Activated naive CD8-positive, alpha-beta T cell treated with anti-CD3 and anti-CD28 coated beads, Interleukin-2, amount 10 ng/mL, durations not matched to agents 7 days and 5 days (primary cell): ENCODE data around the gene KMO. TPM values are rescaled to one million over a fixed set of nuclear protein-coding genes. Genes with fewer than 3 reads are reported as not detected.

Experiments used
- ATAC-seq: fragments of 150-1000 bp; cut with Tn5 transposase; one replicate; pipeline ENCODE4 v1.10.0; 2021; ENCODE audit warnings: low read depth, moderate library complexity
- POLR2A ChIA-PET: fragments of 350-600 bp; sonication (Branson Sonifier 250); formaldehyde crosslinking; loops from one replicate; lab custom pipeline; 2021; ENCODE audit warnings: antibody characterized with exemption; lab: Charles Lee
- DNase-seq: peaks from one replicate; pipeline ENCODE4 v3.0.0; 2021
- H3K27ac Mint-ChIP-seq: one replicate; pipeline ENCODE4 v1.8.0; 2022; ENCODE audit warnings: mild to moderate bottlenecking, mixed read lengths
- H3K27me3 Mint-ChIP-seq: one replicate; pipeline ENCODE4 v1.8.0; 2022; ENCODE audit warnings: mild to moderate bottlenecking, moderate library complexity, mixed read lengths
- H3K36me3 Mint-ChIP-seq: one replicate; pipeline ENCODE4 v1.8.0; 2021; ENCODE audit warnings: mild to moderate bottlenecking, mixed read lengths
- H3K4me1 Mint-ChIP-seq: one replicate; pipeline ENCODE4 v1.8.0; 2021; ENCODE audit warnings: mixed read lengths
- H3K4me3 Mint-ChIP-seq: one replicate; pipeline ENCODE4 v1.8.0; 2022; ENCODE audit warnings: mild to moderate bottlenecking, moderate library complexity, mixed read lengths
- H3K9me3 Mint-ChIP-seq: one replicate; pipeline ENCODE4 v1.8.0; 2021; ENCODE audit warnings: mixed read lengths
- total RNA-seq, 2 experiments: library from RNA; stranded (reverse); gene quantifications; one replicate each; pipeline ENCODE4 v1.2.3, GENCODE V29; 2021

The KMO gene
- total RNA-seq, 2 experiments from 2014 or later = 0.25 TPM; not detected in 1

DNA sequence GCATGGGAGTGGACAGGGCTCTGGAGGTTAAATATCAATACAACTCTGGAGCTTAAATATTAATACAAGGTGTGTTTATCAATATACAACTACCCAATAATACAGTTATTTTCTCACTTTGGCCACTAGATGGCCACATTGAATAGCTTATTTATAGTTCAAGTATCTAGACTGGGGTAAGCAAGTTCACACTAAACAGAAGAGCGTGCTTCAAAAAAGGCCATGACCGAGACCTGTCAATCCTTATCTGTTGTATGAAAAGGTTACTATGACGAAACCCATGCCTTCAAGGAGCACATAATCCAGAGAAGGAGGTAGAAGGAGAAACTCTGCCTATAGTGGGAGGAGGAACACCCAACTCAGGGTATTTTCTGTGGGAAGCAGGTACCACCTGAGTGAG is 78.9 kb downstream of the KMO start:
- POLR2A ChIA-PET = interaction anchor here (0.5 to 1.5 kb wide), 3 partner anchors 26 to 238 kb away, joined by 3 to 4 read pairs (median 4); partner anchors contain the start of genes CHML, EXO1 and OPN3
- Mint-ChIP-seq H3K4me3 (no peak overlapping the region), H3K9me3 (no peaks in the 10 kb centered on the region), H3K36me3 (no peaks in the 10 kb centered on the region), H3K4me1 (peaks cover 4% of the 10 kb centered on the region), H3K27ac (no peak overlapping the region), H3K27me3 (no peaks in the 10 kb centered on the region)
- ATAC-seq (peak; percentile 81), DNase-seq (no peak)

DNA sequence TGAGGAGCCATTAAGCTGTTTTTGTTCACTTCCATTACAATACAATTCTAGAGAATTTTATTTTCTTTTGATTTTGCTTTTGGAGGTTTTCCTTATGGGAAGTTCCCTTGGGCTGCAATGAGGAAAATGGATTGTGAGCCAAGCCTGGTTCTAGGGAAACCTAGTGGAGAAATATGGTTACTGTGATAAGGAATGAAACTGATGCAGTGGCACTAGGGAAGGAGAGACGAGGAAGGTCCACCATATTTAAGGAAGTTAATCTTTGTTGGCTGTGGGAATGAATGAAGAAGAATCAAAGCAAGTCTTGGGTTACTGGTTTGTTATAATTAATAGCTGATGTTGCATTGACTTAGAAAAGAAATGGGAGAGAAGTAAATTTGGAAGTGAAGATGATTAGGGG is 79.6 kb downstream of the KMO start:
- H3K27ac Mint-ChIP-seq = no peak overlapping the region
- ATAC-seq (no peak), DNase-seq (no peak)
- no peaks in the 10 kb centered on the region for H3K9me3 Mint-ChIP-seq
- H3K4me1 Mint-ChIP-seq = peaks cover 4% of the 10 kb centered on the region
- no peak overlapping the region for H3K4me3 Mint-ChIP-seq
- no peaks in the 10 kb centered on the region for H3K36me3 Mint-ChIP-seq
- H3K27me3 Mint-ChIP-seq = no peaks in the 10 kb centered on the region
- POLR2A ChIA-PET = interaction anchor here (1.5 kb wide), 1 partner anchor 237 kb away, joined by 3 read pairs; the partner anchor contains the start of gene EXO1

DNA sequence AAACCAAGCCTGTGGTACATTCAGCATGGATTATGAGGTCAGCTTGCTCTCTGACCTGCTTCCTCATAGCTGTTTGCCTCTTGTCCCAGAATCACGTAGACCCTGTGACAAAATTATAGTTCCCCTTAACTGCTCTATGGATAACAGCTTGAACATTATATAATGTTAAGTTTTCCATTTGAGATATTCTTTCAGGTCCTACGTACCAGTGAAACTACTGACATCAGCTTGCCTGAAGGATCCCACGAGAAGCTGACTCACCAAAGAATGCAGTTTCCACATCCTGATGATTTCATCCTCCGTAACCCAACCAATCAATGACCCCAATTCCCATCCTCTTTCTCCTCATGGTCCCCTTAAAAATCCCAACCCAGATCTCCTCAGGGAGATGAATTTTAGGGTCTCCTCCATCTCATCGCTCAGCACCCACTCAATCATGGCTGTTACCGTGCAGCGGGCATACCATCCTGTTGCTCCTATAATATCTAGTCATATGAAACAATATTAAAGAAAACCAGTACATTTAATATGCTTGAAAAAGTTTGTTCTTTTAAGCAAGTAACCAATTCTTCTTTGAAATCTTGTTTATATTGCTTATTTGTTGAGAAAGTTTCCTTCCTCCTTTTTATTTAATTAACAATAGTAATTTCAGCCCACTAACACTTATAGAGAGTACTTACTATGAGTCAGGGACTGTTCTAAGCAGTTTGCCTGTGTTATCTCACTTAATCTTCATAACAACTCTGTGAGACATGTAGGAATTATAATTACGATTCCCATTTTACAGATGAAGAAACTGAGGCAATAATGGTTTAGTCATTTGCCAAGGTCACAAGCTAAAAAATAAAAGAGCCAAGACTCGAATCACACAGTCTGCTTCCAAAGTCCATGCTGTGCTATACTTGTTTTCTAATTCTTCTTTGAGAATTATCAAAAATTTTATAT is 80.6 kb downstream of the KMO start:
- no peak for ATAC-seq
- DNase-seq = no peak
- no peak overlapping the region for H3K27ac Mint-ChIP-seq

DNA sequence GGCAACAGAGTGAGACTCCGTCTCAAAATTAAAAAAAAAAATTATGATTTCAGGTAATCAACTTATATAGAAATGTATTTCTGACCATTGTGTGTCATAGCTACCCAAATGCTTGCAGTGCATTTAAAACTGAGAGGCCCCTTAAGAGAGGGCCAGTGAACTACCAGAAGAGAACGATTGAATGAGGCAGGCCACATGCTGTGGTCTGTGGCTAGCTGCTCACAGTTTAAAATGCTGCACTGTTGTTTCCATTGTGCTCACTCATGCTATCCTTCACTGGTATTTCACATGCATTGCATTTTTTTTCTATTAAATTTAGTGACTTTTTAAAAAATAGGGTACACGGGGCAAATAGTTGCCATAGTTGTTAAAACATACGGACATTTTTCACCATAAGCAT is 82.0 kb downstream of the KMO start:
- H3K27me3 Mint-ChIP-seq = no peaks in the 10 kb centered on the region
- no peak for DNase-seq
- POLR2A ChIA-PET = no interaction called here
- H3K4me1 Mint-ChIP-seq = peaks cover 4% of the 10 kb centered on the region
- peaks cover 1% of the 10 kb centered on the region for H3K36me3 Mint-ChIP-seq
- H3K4me3 Mint-ChIP-seq = no peak overlapping the region
- no peak overlapping the region for H3K27ac Mint-ChIP-seq
- ATAC-seq = peak; percentile 42
- H3K9me3 Mint-ChIP-seq = no peaks in the 10 kb centered on the region

More for the DNA sequence above, 80.6 kb downstream of the KMO start:
- Mint-ChIP-seq H3K27me3 (no peaks in the 10 kb centered on the region), H3K4me3 (no peak overlapping the region), H3K4me1 (peaks cover 4% of the 10 kb centered on the region), H3K36me3 (peaks cover 1% of the 10 kb centered on the region), H3K9me3 (no peaks in the 10 kb centered on the region)
- POLR2A ChIA-PET = no interaction called here

DNA sequence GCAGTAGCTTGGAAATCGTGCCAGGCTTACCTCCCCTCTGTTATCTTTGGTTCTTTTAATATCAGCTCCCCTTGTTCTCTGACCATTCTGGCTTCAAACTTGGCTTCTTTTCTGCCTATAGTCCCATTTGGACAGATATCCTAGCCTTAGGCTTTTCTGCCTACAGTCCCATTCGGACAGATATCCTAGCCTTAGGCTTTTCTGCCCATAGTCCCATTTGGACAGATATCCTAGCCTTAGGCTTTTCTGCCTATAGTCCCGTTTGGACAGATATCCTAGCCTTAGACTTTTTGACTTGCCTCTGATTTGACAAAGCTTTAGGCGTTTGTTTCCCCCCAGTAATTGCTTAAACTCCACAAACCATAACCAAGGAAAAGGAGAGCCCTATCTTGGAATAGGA is 82.4 kb downstream of the KMO start:
- H3K9me3 Mint-ChIP-seq = no peaks in the 10 kb centered on the region
- DNase-seq (no peak), ATAC-seq (no peak)
- H3K4me3 Mint-ChIP-seq = no peak overlapping the region
- POLR2A ChIA-PET = no interaction called here
- no peak overlapping the region for H3K27ac Mint-ChIP-seq
- H3K27me3 Mint-ChIP-seq = no peaks in the 10 kb centered on the region
- H3K36me3 Mint-ChIP-seq = peaks cover 1% of the 10 kb centered on the region
- peaks cover 4% of the 10 kb centered on the region for H3K4me1 Mint-ChIP-seq

DNA sequence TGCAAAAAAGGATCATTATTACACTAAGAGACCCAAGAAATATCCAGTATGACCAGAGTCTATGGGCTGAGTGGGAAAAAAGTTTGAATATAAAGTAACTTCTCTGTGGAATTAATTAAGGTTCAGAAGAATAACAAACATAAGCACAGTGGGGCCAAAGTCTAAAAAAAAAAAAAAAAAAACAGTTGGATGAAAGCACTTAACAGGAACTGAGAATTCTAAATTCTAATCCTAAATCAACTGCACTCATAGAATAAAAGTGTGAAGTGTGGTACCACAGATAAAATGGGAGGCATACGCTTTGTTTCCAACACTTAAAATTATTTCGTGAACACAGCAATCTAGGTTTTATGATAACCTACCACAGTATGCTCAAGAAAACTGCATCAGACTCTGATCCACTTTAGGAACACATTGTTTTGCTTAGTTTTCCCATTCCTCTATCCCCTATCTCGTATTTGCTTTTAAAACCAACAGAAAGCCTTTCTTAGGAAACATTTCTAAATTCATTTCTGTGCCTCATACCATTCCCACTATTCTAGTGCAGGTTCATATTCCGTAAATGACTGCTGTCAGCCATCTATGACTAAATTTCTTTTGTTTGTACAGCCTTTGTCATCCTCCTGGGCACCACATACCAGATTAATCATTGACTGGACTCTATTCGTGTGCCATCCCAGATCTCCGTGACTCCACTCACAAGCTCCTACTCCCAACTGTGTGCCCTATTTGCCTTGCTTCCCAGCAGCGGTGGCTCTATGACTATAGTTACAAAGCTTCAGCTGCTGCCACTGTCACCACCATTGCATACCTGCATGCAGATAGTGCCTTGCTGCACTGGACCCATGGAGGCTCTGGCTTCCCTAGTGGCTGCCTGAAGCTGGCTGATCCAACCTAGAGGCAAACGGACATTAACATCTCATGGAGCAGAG is 83.1 kb downstream of the KMO start:
- Mint-ChIP-seq H3K27ac (no peak overlapping the region), H3K9me3 (no peaks in the 10 kb centered on the region), H3K27me3 (no peaks in the 10 kb centered on the region), H3K4me1 (peaks cover 4% of the 10 kb centered on the region), H3K4me3 (no peak overlapping the region), H3K36me3 (peaks cover 1% of the 10 kb centered on the region)
- ATAC-seq (no peak), DNase-seq (no peak)
- POLR2A ChIA-PET = no interaction called here

DNA sequence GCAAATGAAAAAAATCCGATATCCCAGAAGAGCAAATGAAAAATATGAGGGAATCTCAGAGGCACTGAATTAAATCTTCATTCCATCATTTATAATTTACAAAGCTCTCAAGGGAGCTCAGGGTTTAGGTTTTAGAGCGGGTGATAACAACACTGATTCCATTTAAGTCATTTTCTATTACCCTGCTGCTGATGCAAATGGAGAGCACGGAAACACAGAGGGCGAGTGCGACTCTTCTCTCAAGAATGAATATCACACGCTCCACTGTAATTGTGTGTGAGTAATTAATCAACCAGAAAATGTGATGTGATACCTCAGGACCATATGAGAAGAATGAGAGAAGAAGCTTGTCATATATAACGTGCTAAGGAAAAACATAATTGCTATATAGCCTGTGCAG is 85.2 kb downstream of the KMO start:
- ATAC-seq = no peak
- H3K4me3 Mint-ChIP-seq = no peak overlapping the region
- no peaks in the 10 kb centered on the region for H3K27me3 Mint-ChIP-seq
- peaks cover 4% of the 10 kb centered on the region for H3K4me1 Mint-ChIP-seq
- no peaks in the 10 kb centered on the region for H3K9me3 Mint-ChIP-seq
- POLR2A ChIA-PET = no interaction called here
- H3K27ac Mint-ChIP-seq = no peak overlapping the region
- H3K36me3 Mint-ChIP-seq = peaks cover 7% of the 10 kb centered on the region
- no peak for DNase-seq

DNA sequence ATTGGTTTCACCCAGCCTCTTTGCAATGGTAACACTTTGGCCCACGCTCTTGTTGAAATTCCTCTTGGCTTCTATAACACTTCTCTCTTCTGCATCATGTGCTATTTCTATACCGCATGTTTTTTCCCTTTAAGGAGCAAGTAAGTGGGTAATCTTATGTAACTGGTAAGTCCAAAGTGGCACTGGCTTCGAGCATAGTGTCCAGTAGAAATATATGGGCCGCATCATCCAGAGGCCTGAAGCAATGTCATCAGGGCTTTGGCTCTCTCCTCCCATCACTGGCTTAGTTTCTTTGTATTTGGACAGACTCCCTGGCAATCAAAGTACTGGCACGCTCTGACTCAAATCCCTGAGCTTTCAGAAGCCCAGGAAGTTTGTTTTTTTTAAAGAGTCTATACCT is 90.5 kb downstream of the KMO start:
- H3K27ac Mint-ChIP-seq = no peak overlapping the region
- no peak for DNase-seq
- H3K36me3 Mint-ChIP-seq = peaks cover 11% of the 10 kb centered on the region
- no peak for ATAC-seq
- no peak overlapping the region for H3K4me3 Mint-ChIP-seq
- POLR2A ChIA-PET = no interaction called here
- peaks cover 5% of the 10 kb centered on the region for H3K4me1 Mint-ChIP-seq
- no peaks in the 10 kb centered on the region for H3K9me3 Mint-ChIP-seq
- H3K27me3 Mint-ChIP-seq = no peaks in the 10 kb centered on the region

DNA sequence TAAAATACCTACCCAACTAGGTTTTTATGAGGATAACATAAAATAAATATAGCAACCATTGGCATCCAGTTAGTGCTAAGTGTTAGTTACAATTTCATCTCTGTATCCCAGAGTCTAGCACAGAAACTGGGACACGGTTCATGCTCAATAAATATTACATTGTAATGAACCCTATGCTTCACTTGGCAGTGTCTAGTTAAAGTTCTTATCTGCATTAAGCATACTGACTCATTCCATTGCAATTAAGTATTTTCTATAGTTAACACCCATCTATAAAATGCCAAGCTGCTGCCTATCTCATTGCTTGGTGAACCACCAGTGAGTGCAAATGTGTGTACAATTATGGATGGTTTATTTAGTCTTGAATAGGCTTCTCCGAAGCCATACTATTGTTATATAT is 92.8 kb downstream of the KMO start:
- H3K27me3 Mint-ChIP-seq = no peaks in the 10 kb centered on the region
- no peaks in the 10 kb centered on the region for H3K9me3 Mint-ChIP-seq
- H3K4me3 Mint-ChIP-seq = no peak overlapping the region
- peaks cover 13% of the 10 kb centered on the region for H3K4me1 Mint-ChIP-seq
- H3K27ac Mint-ChIP-seq = no peak overlapping the region
- POLR2A ChIA-PET = no interaction called here
- H3K36me3 Mint-ChIP-seq = peaks cover 11% of the 10 kb centered on the region
- ATAC-seq (no peak), DNase-seq (no peak)

DNA sequence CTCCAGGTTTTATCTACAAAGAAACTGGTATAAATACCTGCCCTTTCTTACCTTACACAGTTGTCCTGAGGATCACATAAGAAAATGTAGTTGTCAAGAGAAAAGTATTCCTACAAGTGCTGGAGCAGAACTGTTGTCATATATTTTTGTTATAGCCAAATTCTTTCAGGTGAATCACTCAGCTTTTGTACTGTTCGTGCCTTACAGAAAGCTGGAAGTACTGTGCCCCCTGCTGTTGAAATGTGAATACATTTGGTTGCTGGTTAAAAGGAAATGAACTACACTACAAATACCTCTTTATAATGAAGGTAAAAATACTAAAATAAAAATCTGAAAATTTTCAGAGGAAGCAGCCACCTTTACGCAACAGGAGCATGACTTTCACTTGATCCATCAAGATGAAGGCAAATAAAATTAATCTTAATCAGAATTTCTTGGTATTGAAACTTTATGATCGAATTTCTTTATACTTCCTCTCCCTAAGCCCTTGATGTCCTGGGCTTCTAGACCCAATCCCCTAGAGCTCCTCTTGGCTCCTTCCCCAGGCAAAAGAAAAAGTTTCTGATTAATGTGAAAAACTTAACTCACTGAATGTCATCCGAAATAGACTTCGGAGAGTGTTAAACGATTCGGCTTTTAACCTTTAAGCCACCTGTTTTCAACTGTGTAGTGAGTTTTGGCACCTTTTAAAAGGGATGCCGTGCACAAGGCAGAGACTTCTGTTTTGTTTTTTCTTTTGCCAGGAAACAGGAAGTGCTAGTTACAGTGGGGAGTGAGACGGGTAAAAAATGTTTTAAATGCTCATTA is 95.5 kb downstream of the KMO start:
- peaks cover 22% of the 10 kb centered on the region for H3K4me1 Mint-ChIP-seq
- ATAC-seq (peak; percentile 85), DNase-seq (no peak)
- no peaks in the 10 kb centered on the region for H3K9me3 Mint-ChIP-seq
- peak overlapping the region; percentile 88 for H3K27ac Mint-ChIP-seq
- H3K36me3 Mint-ChIP-seq = peaks cover 13% of the 10 kb centered on the region
- peak overlapping the region; percentile 79 for H3K4me3 Mint-ChIP-seq
- POLR2A ChIA-PET = interaction anchor here (1.3 kb wide), 1 partner anchor 13 kb away, joined by 6 read pairs; the partner anchor contains the start of genes CHML and OPN3
- no peaks in the 10 kb centered on the region for H3K27me3 Mint-ChIP-seq

DNA sequence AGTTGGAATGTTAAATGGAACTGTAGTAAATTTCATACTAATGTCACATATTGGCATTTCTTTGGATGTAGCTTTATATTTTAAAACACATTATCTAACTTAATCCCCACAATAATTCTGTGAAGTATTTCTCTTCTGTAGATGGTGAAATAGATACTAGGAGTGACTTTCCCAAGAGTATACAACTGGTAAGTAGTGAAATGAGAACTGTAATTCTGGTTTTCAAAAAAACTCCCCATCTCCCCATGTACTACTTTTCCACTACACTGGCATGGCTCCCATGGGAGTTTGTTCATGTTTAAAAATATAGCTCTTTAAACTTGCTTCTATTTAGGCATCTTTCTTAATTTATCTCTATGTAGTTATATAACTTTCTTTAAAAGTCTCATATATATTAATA is 97.8 kb downstream of the KMO start:
- Mint-ChIP-seq H3K4me3 (no peak overlapping the region), H3K27me3 (no peaks in the 10 kb centered on the region), H3K9me3 (no peaks in the 10 kb centered on the region), H3K27ac (no peak overlapping the region), H3K36me3 (peaks cover 18% of the 10 kb centered on the region), H3K4me1 (peaks cover 20% of the 10 kb centered on the region)
- ATAC-seq (no peak), DNase-seq (no peak)
- POLR2A ChIA-PET = no interaction called here

DNA sequence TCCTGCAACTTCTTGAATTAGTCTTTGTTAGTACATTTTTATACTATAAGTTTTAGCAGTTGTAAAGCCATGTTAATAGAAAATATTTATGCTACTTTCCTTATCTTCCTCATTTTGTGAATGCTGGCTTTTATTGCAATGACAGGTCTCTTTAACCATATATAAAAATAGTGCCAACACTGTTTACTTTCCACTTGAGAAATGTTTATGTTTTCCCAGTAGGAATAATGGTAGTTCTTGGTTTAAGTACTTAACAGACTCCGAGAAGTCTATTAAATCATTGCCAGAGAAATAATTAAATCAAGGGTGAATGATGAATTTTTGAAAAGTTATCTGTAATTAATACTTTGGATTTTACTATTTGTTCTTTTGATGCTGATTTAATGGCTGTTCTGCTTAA is 98.3 kb downstream of the KMO start:
- H3K36me3 Mint-ChIP-seq = peaks cover 23% of the 10 kb centered on the region
- peaks cover 20% of the 10 kb centered on the region for H3K4me1 Mint-ChIP-seq
- H3K4me3 Mint-ChIP-seq = no peak overlapping the region
- ATAC-seq (no peak), DNase-seq (no peak)
- no peaks in the 10 kb centered on the region for H3K27me3 Mint-ChIP-seq
- no peaks in the 10 kb centered on the region for H3K9me3 Mint-ChIP-seq
- no peak overlapping the region for H3K27ac Mint-ChIP-seq
- POLR2A ChIA-PET = no interaction called here

DNA sequence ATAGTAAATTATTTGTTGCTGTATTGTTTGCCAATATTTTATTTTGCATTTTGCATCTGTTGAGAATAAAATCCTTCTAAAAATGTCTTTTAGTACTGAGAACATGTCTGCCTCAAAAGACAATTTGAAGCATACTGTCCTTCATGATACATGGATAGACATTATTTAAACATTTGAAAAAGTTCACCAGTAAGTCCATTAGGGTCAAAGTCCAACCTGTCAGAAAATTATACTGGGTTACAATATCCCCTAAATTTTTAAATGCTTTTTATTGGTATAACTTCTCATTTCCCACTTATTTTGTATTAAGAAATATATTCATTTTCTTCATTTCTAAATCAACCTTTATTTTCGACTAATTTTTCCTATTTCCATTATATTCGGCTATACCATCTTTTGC is 98.7 kb downstream of the KMO start:
- peaks cover 20% of the 10 kb centered on the region for H3K4me1 Mint-ChIP-seq
- ATAC-seq (no peak), DNase-seq (no peak)

More for the DNA sequence above, 98.7 kb downstream of the KMO start:
- no peak overlapping the region for H3K4me3 Mint-ChIP-seq
- no peaks in the 10 kb centered on the region for H3K27me3 Mint-ChIP-seq
- POLR2A ChIA-PET = no interaction called here
- H3K9me3 Mint-ChIP-seq = no peaks in the 10 kb centered on the region
- H3K36me3 Mint-ChIP-seq = peaks cover 26% of the 10 kb centered on the region
- no peak overlapping the region for H3K27ac Mint-ChIP-seq
